Testis (tissue), 2 donors: ENCODE results near the gene ALDH4A1.

Experiments used
- CTCF ChIP-seq, 3 experiments: fragments of 450-650 bp in 2 of 3; fragments of 200-600 bp in 1 of 3; sonication (generic) in 1 of 3; IDR thresholded peaks; one replicate each; pipeline ENCODE4 v1.5.1; 2016 to 2019; ENCODE audit warnings: antibody characterized with exemption in 3 of 3, mild to moderate bottlenecking in 2 of 3, moderate library complexity in 1 of 3
- POLR2A ChIP-seq: fragments of 450-650 bp; IDR thresholded peaks from one replicate; pipeline ENCODE4 v1.6.1; 2017; ENCODE audit warnings: antibody characterized with exemption, mild to moderate bottlenecking, moderate library complexity

GRCh38 chr1:18912550-18912949 lies 10.2 kb upstream of the ALDH4A1 start:
- TF ChIP-seq CTCF (IDR thresholded peaks at IDR 0.05) (no peak), POLR2A (no peak)
